Subcutaneous adipose tissue (tissue), 4 donors: ENCODE data around the gene MYO1B. TPM values are rescaled to one million over a fixed set of nuclear protein-coding genes. Genes with fewer than 3 reads are reported as not detected.

Source experiments
- CTCF ChIP-seq: fragments of 450-650 bp; IDR thresholded peaks from one replicate; pipeline ENCODE4 v1.5.1; 2016; ENCODE audit warnings: low read depth, mild to moderate bottlenecking, control low read depth, antibody characterized with exemption, moderate library complexity
- total RNA-seq, 4 donors: library from RNA; depleted of rRNA; stranded (reverse); fragments of >200 nt; gene quantifications; one replicate each; pipeline ENCODE4 v1.1.0, GENCODE V29; 2016

MYO1B gene
- total RNA-seq, 4 donors from 2014 or later = 34.3 to 102 (median 59.3) TPM

- TF ChIP-seq CTCF = no peak
These were observed 27.6 kb upstream of the MYO1B start for GRCh38 chr2:191217580-191217979.

GRCh38 chr2:191218292-191218898 is 26.8 kb upstream of the MYO1B start:
- TF ChIP-seq CTCF = no peak

- no peak for TF ChIP-seq CTCF
These were observed 24.5 kb upstream of the MYO1B start for GRCh38 chr2:191220671-191221070.

GRCh38 chr2:191221666-191222065 is 23.5 kb upstream of the MYO1B start:
- no peak for TF ChIP-seq CTCF

GRCh38 chr2:191222507-191222906 is 22.7 kb upstream of the MYO1B start:
- TF ChIP-seq CTCF = no peak

GRCh38 chr2:191222952-191223351 is 22.3 kb upstream of the MYO1B start:
- no peak for TF ChIP-seq CTCF

GRCh38 chr2:191225126-191225525 is 20.1 kb upstream of the MYO1B start:
- no peak for TF ChIP-seq CTCF
